Trophoblast cell (in vitro differentiated cells and primary cell): ENCODE results near the gene TNRC6B.

Experiments used
- DNase-seq, 2 donors: peaks; one replicate each; pipeline ENCODE4 v3.0.0-alpha.2; 2016
- H2AFZ ChIP-seq: 2 replicates; pipeline ENCODE4 v1.6.1; 2013; ENCODE audit warnings: low read length, moderate library complexity, mild to moderate bottlenecking; ENCODE audit not compliant: insufficient read depth, poor library complexity
- H2AK5ac ChIP-seq: 2 replicates; pipeline ENCODE4 v1.6.1; 2013; ENCODE audit warnings: mild to moderate bottlenecking, low read length
- H2BK120ac ChIP-seq: 2 replicates; pipeline ENCODE4 v1.6.1; 2013; ENCODE audit warnings: low read length, mild to moderate bottlenecking, moderate library complexity; ENCODE audit not compliant: insufficient read depth, poor library complexity
- H2BK12ac ChIP-seq: 2 replicates; pipeline ENCODE4 v1.6.1; 2013; ENCODE audit warnings: mild to moderate bottlenecking, low read length, moderate library complexity
- H2BK5ac ChIP-seq: 2 replicates; pipeline ENCODE4 v1.6.1; 2013; ENCODE audit warnings: low read length, low read depth, moderate library complexity, mild to moderate bottlenecking; ENCODE audit not compliant: poor library complexity
- H3K14ac ChIP-seq: 2 replicates; pipeline ENCODE4 v1.6.1; 2013; ENCODE audit warnings: mild to moderate bottlenecking, low read length
- H3K18ac ChIP-seq: 2 replicates; pipeline ENCODE4 v1.6.1; 2013; ENCODE audit warnings: mild to moderate bottlenecking, low read length
- H3K23ac ChIP-seq: 2 replicates; pipeline ENCODE4 v1.6.1; 2013; ENCODE audit warnings: low read length
- H3K27ac ChIP-seq: 2 replicates; pipeline ENCODE4 v1.5.1; 2013; ENCODE audit warnings: low read depth, mild to moderate bottlenecking, inconsistent platforms, low read length, moderate library complexity
- H3K27me3 ChIP-seq: 2 replicates; pipeline ENCODE4 v1.6.1; 2013; ENCODE audit warnings: inconsistent platforms, mild to moderate bottlenecking, low read length, moderate library complexity; ENCODE audit not compliant: insufficient read depth
- H3K36me3 ChIP-seq, 2 experiments: 1 replicate in 1 of 2; 2 replicates in 1 of 2; pipeline ENCODE4 v1.6.1; 2013; ENCODE audit warnings: low read length in 2 of 2, mild to moderate bottlenecking in 2 of 2, moderate library complexity in 1 of 2; ENCODE audit not compliant: insufficient read depth in 2 of 2, control insufficient read depth in 1 of 2
- H3K4ac ChIP-seq: 2 replicates; pipeline ENCODE4 v1.6.1; 2013; ENCODE audit warnings: low read depth, mild to moderate bottlenecking, low read length, moderate library complexity
- H3K4me1 ChIP-seq, 2 experiments: 1 replicate in 1 of 2; 2 replicates in 1 of 2; pipeline ENCODE4 v1.6.1; 2013; ENCODE audit warnings: low read length in 2 of 2, mild to moderate bottlenecking in 2 of 2, moderate library complexity in 1 of 2; ENCODE audit not compliant: insufficient read depth in 2 of 2, control insufficient read depth in 1 of 2
- H3K4me2 ChIP-seq: 2 replicates; pipeline ENCODE4 v1.6.1; 2013; ENCODE audit warnings: inconsistent platforms, mild to moderate bottlenecking, low read length, moderate library complexity
- H3K4me3 ChIP-seq: 2 replicates; pipeline ENCODE4 v1.5.1; 2013; ENCODE audit warnings: mild to moderate bottlenecking, low read depth, low read length, inconsistent platforms
- H3K79me1 ChIP-seq: one replicate; pipeline ENCODE4 v1.6.1; 2013; ENCODE audit warnings: low read length
- H3K79me2 ChIP-seq: 2 replicates; pipeline ENCODE4 v1.6.1; 2013; ENCODE audit warnings: low read length, mild to moderate bottlenecking; ENCODE audit not compliant: control insufficient read depth, insufficient read depth, poor library complexity
- H3K9ac ChIP-seq: 2 replicates; pipeline ENCODE4 v1.6.1; 2013; ENCODE audit warnings: mild to moderate bottlenecking, low read length
- H3K9me3 ChIP-seq: 2 replicates; pipeline ENCODE4 v1.6.1; 2013; ENCODE audit warnings: low read depth, mild to moderate bottlenecking, control low read depth, inconsistent platforms, low read length; ENCODE audit not compliant: insufficient read depth
- H4K12ac ChIP-seq: 2 replicates; pipeline ENCODE4 v1.6.1; 2013; ENCODE audit warnings: low read depth, mild to moderate bottlenecking, low read length, moderate library complexity
- H4K8ac ChIP-seq: 2 replicates; pipeline ENCODE4 v1.6.1; 2013; ENCODE audit warnings: low read depth, mild to moderate bottlenecking, low read length, moderate library complexity
- H4K91ac ChIP-seq: one replicate; pipeline ENCODE4 v1.6.1; 2013; ENCODE audit warnings: low read depth, mild to moderate bottlenecking, low read length, moderate library complexity
- WGBS: extraction: QIAGEN DNeasy Blood & Tissue Kit; methylation state at CpG from one replicate; pipeline ENCODE4 v1.1.7; 2013; ENCODE audit warnings: missing lambda C conversion rate; ENCODE audit not compliant: insufficient read length, insufficient coverage; ENCODE audit errors: extremely low coverage; 5-methylcytosine and 5-hydroxymethylcytosine counted together

TNRC6B gene

GRCh38 chr22:40334899-40335298 lies 157.2 kb downstream of the TNRC6B start:
- Histone ChIP-seq H3K4me2 (no peak overlapping the region), H2AK5ac (no peak overlapping the region), H3K79me2 (no peaks in the 10 kb centered on the region), H3K4me1 (peaks cover 0 to 7% of the 10 kb centered on the region in 2 experiments), H3K14ac (no peak overlapping the region), H3K79me1 (no peaks in the 10 kb centered on the region), H2BK120ac (no peak overlapping the region), H4K12ac (no peak overlapping the region), H3K36me3 (peaks cover 0 to 4% of the 10 kb centered on the region in 2 experiments), H2AFZ (no peak overlapping the region), H3K4me3 (no peak overlapping the region), H2BK12ac (no peak overlapping the region), H4K91ac (no peak overlapping the region), H3K18ac (no peak overlapping the region), H3K27ac (no peak overlapping the region), H3K4ac (no peak overlapping the region), H3K27me3 (no peaks in the 10 kb centered on the region), H3K9ac (no peak overlapping the region), H3K23ac (no peak overlapping the region), H3K9me3 (no peaks in the 10 kb centered on the region), H2BK5ac (no peak overlapping the region), H4K8ac (no peak overlapping the region)
- no peak for DNase-seq
- no CpG with 5 or more reads among the region's 2 CpGs for WGBS

- no peaks in the 10 kb centered on the region for H3K79me1 ChIP-seq
- H3K23ac ChIP-seq = no peak overlapping the region
- no peak overlapping the region for H2AK5ac ChIP-seq
- H3K79me2 ChIP-seq = no peaks in the 10 kb centered on the region
- no peaks in the 10 kb centered on the region for H3K9me3 ChIP-seq
- no peak overlapping the region for H3K18ac ChIP-seq
- no peak overlapping the region for H3K4me2 ChIP-seq
- H3K4me3 ChIP-seq = no peak overlapping the region
- no peak overlapping the region for H2BK5ac ChIP-seq
- H3K14ac ChIP-seq = no peak overlapping the region
- no peak overlapping the region for H4K12ac ChIP-seq
- H3K9ac ChIP-seq = no peak overlapping the region
- no peak overlapping the region for H2BK120ac ChIP-seq
- no peak overlapping the region for H3K27ac ChIP-seq
- H4K91ac ChIP-seq = no peak overlapping the region
- peaks cover 0 to 2% of the 10 kb centered on the region in 2 experiments for H3K36me3 ChIP-seq
- no peak for DNase-seq
- H3K27me3 ChIP-seq = no peaks in the 10 kb centered on the region
- H4K8ac ChIP-seq = no peak overlapping the region
- WGBS = 100% methylated on average over 2 of the region's 2 CpGs
- H2AFZ ChIP-seq = no peak overlapping the region
- H3K4me1 ChIP-seq = peaks cover 0 to 7% of the 10 kb centered on the region in 2 experiments
- no peak overlapping the region for H3K4ac ChIP-seq
- no peak overlapping the region for H2BK12ac ChIP-seq
These were observed 157.6 kb downstream of the TNRC6B start for GRCh38 chr22:40335358-40335757.

DNA sequence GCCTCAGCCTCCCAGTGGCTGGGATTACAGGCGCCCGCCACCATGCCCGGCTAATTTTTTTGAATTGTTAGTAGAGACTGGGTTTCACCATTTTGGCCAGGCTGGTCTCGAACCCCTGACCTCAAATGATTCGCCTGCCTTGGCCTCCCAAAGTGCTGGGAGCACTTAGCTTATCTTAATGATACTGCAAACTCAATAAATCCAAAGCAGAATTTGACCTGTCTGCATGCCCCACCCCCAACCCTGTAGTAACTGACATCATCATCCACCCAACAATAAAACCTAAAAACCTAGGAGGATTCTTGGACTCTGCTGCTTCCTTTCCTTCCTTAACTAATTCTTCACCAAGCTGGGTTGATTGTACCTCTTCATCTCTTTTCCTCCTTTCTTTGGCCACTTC lies 162.3 kb downstream of the TNRC6B start:
- H3K9ac ChIP-seq = no peak overlapping the region
- H2BK5ac ChIP-seq = no peak overlapping the region
- H3K36me3 ChIP-seq = no peaks in the 10 kb centered on the region
- no peak overlapping the region for H3K4me2 ChIP-seq
- H3K27ac ChIP-seq = no peak overlapping the region
- no peak for DNase-seq
- H3K18ac ChIP-seq = no peak overlapping the region
- no peak overlapping the region for H2BK12ac ChIP-seq
- H3K4ac ChIP-seq = no peak overlapping the region
- no peaks in the 10 kb centered on the region for H3K79me1 ChIP-seq
- H3K23ac ChIP-seq = no peak overlapping the region
- H3K4me3 ChIP-seq = no peak overlapping the region
- WGBS = no CpG with 5 or more reads among the region's 5 CpGs
- no peak overlapping the region for H4K12ac ChIP-seq
- H3K9me3 ChIP-seq = no peaks in the 10 kb centered on the region
- no peak overlapping the region for H4K8ac ChIP-seq
- no peaks in the 10 kb centered on the region for H3K27me3 ChIP-seq
- H3K79me2 ChIP-seq = no peaks in the 10 kb centered on the region
- no peak overlapping the region for H3K14ac ChIP-seq
- H2AK5ac ChIP-seq = no peak overlapping the region
- H2AFZ ChIP-seq = no peak overlapping the region
- H2BK120ac ChIP-seq = no peak overlapping the region
- no peaks in the 10 kb centered on the region for H3K4me1 ChIP-seq
- no peak overlapping the region for H4K91ac ChIP-seq

- H3K9me3 ChIP-seq = no peaks in the 10 kb centered on the region
- H3K27me3 ChIP-seq = no peaks in the 10 kb centered on the region
- H3K23ac ChIP-seq = no peak overlapping the region
- no peak overlapping the region for H4K8ac ChIP-seq
- no peak overlapping the region for H3K4me3 ChIP-seq
- no peak overlapping the region for H4K12ac ChIP-seq
- no peak overlapping the region for H3K27ac ChIP-seq
- no peak overlapping the region for H3K4ac ChIP-seq
- no peak overlapping the region for H3K18ac ChIP-seq
- H2BK5ac ChIP-seq = no peak overlapping the region
- H3K79me2 ChIP-seq = peaks cover 3% of the 10 kb centered on the region
- no peaks in the 10 kb centered on the region for H3K36me3 ChIP-seq
- H2AK5ac ChIP-seq = no peak overlapping the region
- no peak overlapping the region for H3K9ac ChIP-seq
- no peak for DNase-seq
- H3K4me2 ChIP-seq = no peak overlapping the region
- no peak overlapping the region for H2AFZ ChIP-seq
- WGBS = no CpG with 5 or more reads among the region's 4 CpGs
- H4K91ac ChIP-seq = no peak overlapping the region
- no peak overlapping the region for H2BK12ac ChIP-seq
- H3K4me1 ChIP-seq = peaks cover 2 to 3% of the 10 kb centered on the region in 2 experiments
- H3K14ac ChIP-seq = no peak overlapping the region
- no peak overlapping the region for H2BK120ac ChIP-seq
- H3K79me1 ChIP-seq = peaks cover 5% of the 10 kb centered on the region
These were observed 163.9 kb downstream of the TNRC6B start for GRCh38 chr22:40341604-40342003.
